ENCODE results near the gene FAM186B.

Gene FAM186B

DNA sequence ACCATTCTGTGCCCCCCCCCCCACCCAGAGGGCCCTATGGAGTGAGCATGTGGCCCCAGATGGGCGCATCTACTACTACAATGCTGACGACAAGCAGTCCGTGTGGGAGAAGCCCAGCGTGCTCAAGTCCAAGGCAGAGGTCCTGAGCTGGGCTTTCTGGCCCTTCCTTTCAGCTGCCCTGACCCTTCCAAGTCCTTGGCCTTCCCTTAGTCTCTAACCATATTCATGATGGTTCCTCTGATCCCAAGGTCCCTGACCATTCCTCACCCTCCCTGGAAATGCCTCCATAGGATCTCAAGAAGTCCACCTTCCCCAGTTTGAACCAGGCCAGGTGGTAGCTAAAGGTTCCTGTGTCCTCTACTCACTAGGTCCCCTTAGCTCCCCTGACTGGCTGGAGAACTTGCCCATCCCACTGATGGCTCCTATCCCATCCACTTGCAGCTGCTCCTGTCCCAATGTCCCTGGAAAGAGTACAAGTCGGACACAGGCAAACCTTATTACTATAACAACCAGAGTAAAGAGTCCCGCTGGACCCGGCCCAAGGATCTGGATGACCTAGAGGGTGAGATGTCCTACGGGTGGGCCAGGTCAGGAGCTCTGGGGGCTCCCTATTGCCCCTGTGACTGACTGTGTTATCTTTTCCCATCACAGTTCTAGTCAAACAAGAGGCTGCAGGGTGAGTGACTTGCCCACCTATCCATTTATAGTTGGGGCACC is 27.7 kb upstream of the FAM186B start:
- TF ChIP-seq, protein P1, sequence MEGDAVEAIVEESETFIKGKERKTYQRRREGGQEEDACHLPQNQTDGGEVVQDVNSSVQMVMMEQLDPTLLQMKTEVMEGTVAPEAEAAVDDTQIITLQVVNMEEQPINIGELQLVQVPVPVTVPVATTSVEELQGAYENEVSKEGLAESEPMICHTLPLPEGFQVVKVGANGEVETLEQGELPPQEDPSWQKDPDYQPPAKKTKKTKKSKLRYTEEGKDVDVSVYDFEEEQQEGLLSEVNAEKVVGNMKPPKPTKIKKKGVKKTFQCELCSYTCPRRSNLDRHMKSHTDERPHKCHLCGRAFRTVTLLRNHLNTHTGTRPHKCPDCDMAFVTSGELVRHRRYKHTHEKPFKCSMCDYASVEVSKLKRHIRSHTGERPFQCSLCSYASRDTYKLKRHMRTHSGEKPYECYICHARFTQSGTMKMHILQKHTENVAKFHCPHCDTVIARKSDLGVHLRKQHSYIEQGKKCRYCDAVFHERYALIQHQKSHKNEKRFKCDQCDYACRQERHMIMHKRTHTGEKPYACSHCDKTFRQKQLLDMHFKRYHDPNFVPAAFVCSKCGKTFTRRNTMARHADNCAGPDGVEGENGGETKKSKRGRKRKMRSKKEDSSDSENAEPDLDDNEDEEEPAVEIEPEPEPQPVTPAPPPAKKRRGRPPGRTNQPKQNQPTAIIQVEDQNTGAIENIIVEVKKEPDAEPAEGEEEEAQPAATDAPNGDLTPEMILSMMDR (IDR thresholded peaks at IDR 0.05; ENCODE audit: control extremely low read depth, extremely low read depth, low read depth, missing control alignments): no peak
- CTCF ChIA-PET: interaction anchor here (1.0 to 13.9 kb wide), 10 partner anchors 8 to 144 kb away, joined by 3 to 163 read pairs (median 4); partner anchors contain the start of gene PRPF40B
- DNase-seq (ENCODE audit: extremely low spot score): no peak
- POLR2A ChIA-PET: interaction anchor here (0.7 kb wide), 1 partner anchor 41 kb away, joined by 3 read pairs; no protein-coding TSS in a partner anchor

DNA sequence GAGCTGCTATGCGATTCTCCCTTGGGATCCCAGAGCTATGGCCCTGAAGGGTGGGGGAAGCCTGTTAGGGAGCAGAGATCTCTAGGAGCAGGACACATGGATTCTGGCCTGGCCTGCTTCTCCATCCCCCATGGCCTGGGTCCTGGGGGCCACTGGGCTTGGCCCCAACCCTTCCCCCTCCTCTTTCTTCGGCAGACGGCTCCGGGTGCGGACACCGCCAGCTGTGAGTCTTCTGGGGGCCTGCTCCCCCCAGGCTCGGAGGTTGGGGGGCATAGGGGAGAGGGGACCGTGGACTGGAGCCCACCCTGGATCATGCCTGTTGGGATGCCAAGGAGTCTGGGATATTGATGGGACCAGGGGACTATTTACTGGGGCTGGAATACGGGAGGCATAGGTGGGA is 27.0 kb upstream of the FAM186B start:
- no peak for DNase-seq (ENCODE audit: extremely low spot score)
- TF ChIP-seq, protein P1 (IDR thresholded peaks at IDR 0.05; ENCODE audit: control extremely low read depth, extremely low read depth, low read depth, missing control alignments): no peak
- CTCF ChIA-PET: interaction anchor here (0.9 to 13.9 kb wide), 7 partner anchors 7 to 109 kb away, joined by 3 to 163 read pairs (median 5); partner anchors contain the start of genes PRPF40B and TMBIM6
- POLR2A ChIA-PET: no interaction called here

DNA sequence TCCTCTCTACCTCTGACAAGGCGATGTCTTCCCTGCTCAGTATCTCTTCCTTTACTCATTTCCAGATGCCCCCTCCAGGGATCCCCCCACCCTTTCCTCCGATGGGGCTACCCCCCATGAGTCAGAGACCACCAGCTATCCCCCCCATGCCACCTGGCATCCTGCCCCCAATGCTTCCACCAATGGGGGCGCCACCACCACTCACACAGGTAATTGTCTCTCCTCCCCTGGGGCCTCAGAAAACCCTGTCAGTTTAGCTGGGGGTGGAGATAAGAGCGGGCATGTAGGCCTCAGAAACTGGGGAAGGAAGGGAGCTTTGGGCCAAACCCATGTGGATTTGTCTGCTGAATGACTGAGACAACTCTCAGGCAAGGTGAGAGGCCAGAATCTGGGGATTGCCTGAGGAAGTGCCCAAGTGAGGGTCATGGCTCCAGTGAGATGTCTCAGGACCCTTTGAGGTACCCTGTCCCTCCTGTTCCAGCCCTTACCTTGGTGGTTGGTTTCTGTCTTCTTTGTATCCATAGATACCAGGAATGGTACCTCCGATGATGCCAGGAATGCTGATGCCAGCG is 26.0 kb upstream of the FAM186B start:
- ChIA-PET POLR2A (no interaction called here), CTCF (interaction anchor here (0.6 to 2.3 kb wide), 4 partner anchors 15 to 273 kb away, joined by 3 to 6 read pairs (median 4); no protein-coding TSS in a partner anchor)
- no peak for DNase-seq (ENCODE audit: extremely low spot score)
- TF ChIP-seq, protein P1 (IDR thresholded peaks at IDR 0.05; ENCODE audit: control extremely low read depth, extremely low read depth, low read depth, missing control alignments): no peak

DNA sequence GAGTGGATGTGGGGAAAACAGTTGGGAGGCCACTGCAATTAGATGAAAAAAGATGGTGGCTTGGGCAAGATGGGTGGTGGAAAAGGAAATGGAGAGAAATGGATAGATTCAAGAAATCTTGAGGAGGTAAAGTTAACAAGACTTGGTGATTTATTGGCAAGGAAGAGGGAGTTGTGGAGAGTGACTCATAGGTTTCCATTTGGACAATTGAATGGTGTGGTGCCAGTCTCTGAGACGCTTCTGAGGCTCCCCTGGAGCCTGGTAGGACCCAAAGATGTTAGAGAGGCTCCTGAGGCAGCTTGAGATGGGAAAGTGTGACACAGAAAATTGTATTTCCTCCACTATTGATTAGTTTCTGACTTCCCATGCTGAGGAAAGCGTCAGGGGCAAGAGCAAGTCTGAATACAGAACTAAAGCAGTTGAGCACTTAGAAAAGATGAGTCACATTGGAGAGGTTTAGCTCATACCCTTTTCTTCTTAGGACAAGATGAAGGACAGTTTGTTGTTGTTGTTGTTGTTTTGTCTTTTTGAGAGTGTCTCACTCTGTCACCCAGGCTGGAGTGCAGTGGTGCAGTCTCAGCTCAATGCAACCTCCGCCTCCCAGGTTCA is 22.4 kb upstream of the FAM186B start:
- TF ChIP-seq, protein P1 (IDR thresholded peaks at IDR 0.05; ENCODE audit: control extremely low read depth, extremely low read depth, low read depth, missing control alignments): no peak
- POLR2A ChIA-PET: interaction anchor here (0.7 kb wide), 2 partner anchors 14 to 112 kb away, joined by 4 to 7 read pairs; no protein-coding TSS in a partner anchor
- DNase-seq (ENCODE audit: extremely low spot score): no peak
- CTCF ChIA-PET: interaction anchor here (1.1 to 10.8 kb wide), 6 partner anchors 11 to 269 kb away, joined by 3 to 163 read pairs (median 3); no protein-coding TSS in a partner anchor

DNA sequence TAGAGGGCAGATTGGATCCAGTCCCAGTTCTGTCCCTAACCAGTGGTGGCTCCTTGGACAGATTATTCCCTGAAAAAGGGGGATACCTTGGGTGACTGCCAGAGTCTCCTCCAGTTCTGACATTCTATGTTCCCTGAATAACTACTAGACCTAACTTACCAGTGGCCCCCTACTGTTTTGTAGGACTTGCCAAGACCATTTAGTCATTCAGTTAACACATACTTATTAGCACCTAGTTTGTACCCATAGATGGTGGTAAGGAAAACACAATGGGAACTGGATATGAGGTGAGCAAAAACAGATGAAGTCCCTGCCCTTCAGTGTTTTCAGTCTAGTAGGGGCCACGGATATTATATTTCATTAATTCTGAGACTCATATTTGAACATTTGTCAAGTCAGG is 21.4 kb upstream of the FAM186B start:
- CTCF ChIA-PET: interaction anchor here (1.1 to 10.8 kb wide), 3 partner anchors 12 to 268 kb away, joined by 3 to 163 read pairs (median 3); no protein-coding TSS in a partner anchor
- POLR2A ChIA-PET: no interaction called here
- TF ChIP-seq, protein P1 (IDR thresholded peaks at IDR 0.05; ENCODE audit: control extremely low read depth, extremely low read depth, low read depth, missing control alignments): no peak
- no peak for DNase-seq (ENCODE audit: extremely low spot score)

DNA sequence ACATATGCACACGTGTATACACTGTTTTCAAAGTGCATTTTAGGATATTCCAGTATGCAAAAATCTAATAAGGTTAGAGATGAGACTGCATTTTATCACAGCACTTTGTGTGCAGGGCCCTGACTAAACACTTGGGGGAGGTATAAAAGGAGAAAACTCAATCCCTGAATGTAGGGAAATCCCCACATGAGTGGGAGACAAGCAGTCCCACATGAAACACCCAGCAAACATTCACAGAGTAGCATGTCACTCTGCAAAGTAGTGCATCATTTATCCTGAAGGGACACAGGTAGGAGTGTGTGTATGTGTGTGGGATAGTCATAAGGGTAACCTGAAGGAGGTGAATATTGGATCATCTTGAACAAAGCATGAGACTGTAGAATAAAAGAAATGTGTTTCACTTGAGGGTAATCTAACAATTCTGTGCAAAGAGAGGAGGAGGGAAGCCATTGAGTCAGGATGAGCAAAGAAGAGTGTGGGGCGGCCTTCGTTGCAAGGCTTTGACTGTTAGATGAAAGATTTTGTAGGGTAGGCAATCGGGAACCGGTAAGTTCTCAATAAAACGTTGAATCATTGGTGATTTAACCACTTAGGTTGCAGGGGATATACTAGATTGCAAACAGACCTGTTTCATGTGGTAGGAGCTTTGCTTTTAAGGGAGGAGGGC is 20.9 kb upstream of the FAM186B start:
- TF ChIP-seq, protein P1 (IDR thresholded peaks at IDR 0.05; ENCODE audit: control extremely low read depth, extremely low read depth, low read depth, missing control alignments): peak; percentile 39
- POLR2A ChIA-PET: no interaction called here

More for the DNA sequence above, 20.9 kb upstream of the FAM186B start:
- no peak for DNase-seq (ENCODE audit: extremely low spot score)
- CTCF ChIA-PET: interaction anchor here (0.9 to 10.8 kb wide), 7 partner anchors 13 to 268 kb away, joined by 3 to 163 read pairs (median 5); partner anchors contain the start of gene TMBIM6
